HG03103 (cell line): ENCODE measurements around the gene FARS2.

ENCODE experiments used
- ATAC-seq: cut with Tn5 transposase; IDR thresholded peaks from one replicate; pipeline ENCODE4 v1.9.1; 2021; ENCODE audit warnings: low read depth; ENCODE audit not compliant: unreplicated experiment

Gene FARS2

GRCh38 chr6:5599127-5599526 is 337.8 kb downstream of the FARS2 start:
- no peak for ATAC-seq

GRCh38 chr6:5605937-5606336 is 344.6 kb downstream of the FARS2 start:
- no peak for ATAC-seq

GRCh38 chr6:5606546-5606945 is 345.2 kb downstream of the FARS2 start:
- no peak for ATAC-seq

DNA sequence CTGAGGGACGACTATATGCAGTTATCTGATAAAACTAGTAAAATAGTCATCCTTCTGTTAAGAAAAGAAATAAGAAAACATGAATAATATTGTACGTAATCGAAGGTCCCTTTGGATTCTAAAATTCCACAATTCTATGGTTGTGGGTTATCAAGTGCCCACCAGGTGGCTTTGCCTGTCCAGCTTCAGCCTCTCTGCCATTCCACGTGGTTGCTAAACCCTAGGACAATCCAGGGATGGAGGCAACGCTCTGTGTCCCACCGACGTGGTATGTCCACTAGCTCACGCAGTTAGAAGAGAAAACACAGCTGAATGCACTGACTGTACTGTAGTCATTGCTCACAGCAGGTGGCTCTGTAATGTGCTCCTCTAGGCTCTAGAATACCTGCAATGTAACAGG is 349.3 kb downstream of the FARS2 start:
- no peak for ATAC-seq

DNA sequence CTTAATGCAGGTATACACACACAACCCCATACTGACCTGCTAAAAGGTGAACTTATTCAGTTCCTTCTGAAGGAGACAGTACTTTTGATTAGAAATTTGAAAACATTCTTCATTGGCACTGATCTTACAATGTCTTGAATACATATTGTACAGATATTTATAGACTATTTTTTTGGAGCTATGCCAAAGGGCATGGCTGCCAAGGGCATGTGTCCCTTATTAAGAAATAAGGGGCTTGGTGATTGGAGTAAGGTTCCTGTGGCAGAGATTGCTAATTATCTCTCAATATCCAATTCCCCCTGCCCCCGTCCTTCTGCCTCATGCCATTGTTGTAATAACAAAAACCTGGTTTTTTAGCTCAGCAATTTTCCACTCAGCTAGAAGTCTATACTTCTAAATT is 355.9 kb downstream of the FARS2 start:
- ATAC-seq = no peak

- ATAC-seq = peak; percentile 92
Observed at GRCh38 chr6:5619249-5619648, 357.9 kb downstream of the FARS2 start.

- no peak for ATAC-seq
Observed at GRCh38 chr6:5622276-5623005, 361.1 kb downstream of the FARS2 start.

GRCh38 chr6:5623769-5624168 is 362.5 kb downstream of the FARS2 start:
- no peak for ATAC-seq

DNA sequence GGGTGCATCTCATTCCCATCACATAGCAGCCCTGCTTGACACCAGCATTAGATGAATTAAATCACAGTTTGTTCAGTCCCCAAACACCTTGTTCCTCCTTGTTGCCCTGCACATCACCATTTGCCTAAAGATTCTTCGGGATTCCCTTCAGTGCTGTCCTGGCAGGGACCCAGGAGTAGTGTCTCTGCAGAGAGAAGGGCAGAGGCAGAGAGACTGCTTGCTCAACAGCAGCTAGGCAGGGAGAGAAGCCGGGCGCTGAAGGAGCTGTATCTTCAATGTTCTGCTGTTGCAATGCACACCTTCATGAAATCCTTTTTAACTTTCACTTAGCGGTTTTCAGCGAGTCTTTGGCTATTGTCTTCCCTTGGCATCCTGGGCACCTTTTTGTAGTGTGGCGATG is 362.9 kb downstream of the FARS2 start:
- ATAC-seq = no peak

- ATAC-seq = peak; percentile 46
Observed at GRCh38 chr6:5626727-5627426, 365.6 kb downstream of the FARS2 start.

DNA sequence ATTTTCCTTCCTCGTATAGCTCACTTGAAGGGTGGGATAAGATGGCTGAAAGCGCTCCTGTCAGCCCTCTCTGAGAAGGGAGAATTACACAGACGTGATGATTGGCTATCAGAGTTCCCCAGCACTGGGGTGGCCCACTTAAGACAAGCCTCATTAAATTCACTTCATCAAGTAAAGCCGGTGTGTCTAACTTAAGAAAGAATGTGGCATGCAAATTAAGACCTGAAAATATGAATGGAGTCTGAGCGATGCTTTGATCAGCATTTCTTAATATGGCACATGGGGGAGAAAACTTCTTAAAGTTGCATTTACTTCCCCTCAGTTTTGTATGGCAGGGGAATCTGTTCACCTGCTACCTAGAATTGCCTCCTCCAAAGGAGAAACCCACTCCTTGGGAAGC is 369.3 kb downstream of the FARS2 start:
- no peak for ATAC-seq

GRCh38 chr6:5632348-5632935 is 371.1 kb downstream of the FARS2 start:
- ATAC-seq = no peak

GRCh38 chr6:5634525-5634924 is 373.2 kb downstream of the FARS2 start:
- no peak for ATAC-seq

GRCh38 chr6:5636210-5637030 is 375.1 kb downstream of the FARS2 start:
- ATAC-seq = no peak

GRCh38 chr6:5637714-5638113 is 376.4 kb downstream of the FARS2 start:
- no peak for ATAC-seq

DNA sequence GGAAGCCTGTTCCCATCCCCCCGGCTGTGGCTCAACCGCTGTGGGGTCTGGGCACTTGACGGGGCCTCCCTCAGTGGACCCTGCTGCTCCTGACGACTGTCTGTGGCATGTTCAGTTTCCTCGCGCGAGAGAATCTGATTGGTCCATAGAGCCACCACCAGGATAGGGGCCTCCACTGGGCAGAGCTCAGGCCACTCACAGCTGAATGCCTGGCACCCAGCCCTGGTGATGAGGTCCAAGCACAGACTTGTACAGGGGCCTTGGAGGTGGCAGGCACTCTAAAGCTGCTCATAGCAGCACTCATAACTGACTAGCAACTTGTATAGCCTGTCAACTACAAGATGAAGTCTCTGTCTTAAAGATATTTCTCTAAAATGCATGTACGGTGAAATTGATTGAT is 377.4 kb downstream of the FARS2 start:
- no peak for ATAC-seq

- ATAC-seq = no peak
Observed at GRCh38 chr6:5639193-5639592, 377.9 kb downstream of the FARS2 start.

DNA sequence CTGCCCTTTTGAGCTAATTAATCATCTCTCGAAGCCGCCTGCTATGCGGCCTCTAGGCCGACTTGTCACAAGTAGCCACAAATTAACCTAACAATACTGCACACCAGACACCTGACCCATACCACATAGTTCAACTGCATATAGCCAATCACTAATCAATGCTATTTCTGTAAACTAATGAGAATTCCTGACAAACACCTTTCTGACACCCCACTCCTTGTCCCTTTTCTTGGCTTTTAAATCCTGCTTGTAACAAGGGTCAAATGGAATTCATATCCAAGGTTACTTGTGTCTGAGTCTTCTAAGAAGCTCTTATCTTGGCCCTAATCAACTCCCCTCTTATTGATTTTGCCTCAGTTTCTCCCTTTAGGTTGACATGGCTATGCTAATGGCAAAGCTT is 379.3 kb downstream of the FARS2 start:
- no peak for ATAC-seq

DNA sequence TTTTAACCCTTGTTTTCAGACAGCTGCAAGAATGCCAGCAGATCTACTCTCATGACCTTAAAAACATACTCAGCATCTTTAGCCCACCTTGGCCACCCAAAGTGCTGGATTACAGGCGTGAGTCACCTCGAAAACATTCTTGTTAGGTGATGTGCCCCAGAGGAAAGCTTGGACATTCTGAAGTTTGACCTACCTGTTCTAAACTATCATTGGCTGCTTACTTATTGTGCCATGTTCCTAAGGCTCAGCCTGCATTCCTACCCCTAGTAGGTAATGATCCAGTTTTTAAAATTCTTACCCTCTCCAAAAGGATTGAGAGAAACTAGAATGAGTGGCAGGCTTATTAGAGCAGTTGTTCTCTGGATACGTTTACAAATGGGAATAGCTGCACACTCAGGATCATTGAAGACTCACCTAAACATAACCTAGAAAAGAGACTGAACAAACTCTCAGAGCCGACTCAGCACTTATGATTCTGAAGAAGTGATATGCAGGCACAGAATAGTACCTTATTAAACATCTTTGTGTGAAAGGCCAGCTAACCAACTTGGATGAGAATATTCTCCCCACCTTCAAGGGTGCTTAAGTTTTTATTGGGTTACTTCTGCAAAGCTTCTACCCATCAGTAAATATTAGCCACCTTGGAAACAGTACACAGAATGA is 383.3 kb downstream of the FARS2 start:
- ATAC-seq = no peak
